Measurements from ENCODE around the gene NLGN2.

DNA sequence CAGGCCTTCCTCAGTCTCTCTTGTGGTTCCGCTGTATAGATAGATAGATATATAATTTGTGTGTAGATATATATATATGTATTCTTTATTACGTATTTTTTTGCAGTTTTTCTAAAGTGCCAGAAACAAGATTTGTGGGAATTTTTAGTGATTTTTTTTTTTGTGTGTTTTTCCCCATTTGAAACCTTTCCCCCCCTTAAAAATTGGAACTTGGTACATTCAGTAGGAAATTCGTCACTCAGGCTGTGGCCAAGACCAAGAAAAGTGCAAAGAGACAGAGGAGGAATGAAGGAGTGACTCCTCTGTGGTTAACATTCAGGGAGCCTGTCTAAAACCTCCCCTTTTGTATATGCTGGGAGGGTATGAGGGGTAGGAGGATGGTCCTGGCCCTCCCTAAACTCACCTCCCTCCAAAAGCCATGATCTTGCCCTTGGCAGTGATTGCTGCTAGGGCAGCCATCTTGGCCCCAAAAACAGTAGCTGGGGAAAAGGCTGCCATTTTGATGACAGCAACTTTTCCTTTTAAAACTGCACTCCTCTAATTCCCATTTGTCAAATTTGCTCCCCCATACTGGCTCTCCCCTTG, 52.4 kb downstream of the NLGN2 start:
- TF ChIP-seq POLR2A (IDR thresholded peaks at IDR 0.05) = no peak
- TF ChIP-seq, protein P1, sequence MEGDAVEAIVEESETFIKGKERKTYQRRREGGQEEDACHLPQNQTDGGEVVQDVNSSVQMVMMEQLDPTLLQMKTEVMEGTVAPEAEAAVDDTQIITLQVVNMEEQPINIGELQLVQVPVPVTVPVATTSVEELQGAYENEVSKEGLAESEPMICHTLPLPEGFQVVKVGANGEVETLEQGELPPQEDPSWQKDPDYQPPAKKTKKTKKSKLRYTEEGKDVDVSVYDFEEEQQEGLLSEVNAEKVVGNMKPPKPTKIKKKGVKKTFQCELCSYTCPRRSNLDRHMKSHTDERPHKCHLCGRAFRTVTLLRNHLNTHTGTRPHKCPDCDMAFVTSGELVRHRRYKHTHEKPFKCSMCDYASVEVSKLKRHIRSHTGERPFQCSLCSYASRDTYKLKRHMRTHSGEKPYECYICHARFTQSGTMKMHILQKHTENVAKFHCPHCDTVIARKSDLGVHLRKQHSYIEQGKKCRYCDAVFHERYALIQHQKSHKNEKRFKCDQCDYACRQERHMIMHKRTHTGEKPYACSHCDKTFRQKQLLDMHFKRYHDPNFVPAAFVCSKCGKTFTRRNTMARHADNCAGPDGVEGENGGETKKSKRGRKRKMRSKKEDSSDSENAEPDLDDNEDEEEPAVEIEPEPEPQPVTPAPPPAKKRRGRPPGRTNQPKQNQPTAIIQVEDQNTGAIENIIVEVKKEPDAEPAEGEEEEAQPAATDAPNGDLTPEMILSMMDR (IDR thresholded peaks at IDR 0.05) = no peak
